GM18505 (cell line): ENCODE results near the gene ANO2.

ENCODE experiments used
- ATAC-seq: cut with Tn5 transposase; IDR thresholded peaks from one replicate; pipeline ENCODE4 v1.9.1; 2021; ENCODE audit not compliant: unreplicated experiment
- POLR2A ChIP-seq: IDR thresholded peaks from 4 replicates; pipeline ENCODE4 v1.6.1; 2011; ENCODE audit warnings: borderline replicate concordance; ENCODE audit not compliant: insufficient read depth, insufficient read length; ENCODE audit errors: extremely low read depth

Gene ANO2

DNA sequence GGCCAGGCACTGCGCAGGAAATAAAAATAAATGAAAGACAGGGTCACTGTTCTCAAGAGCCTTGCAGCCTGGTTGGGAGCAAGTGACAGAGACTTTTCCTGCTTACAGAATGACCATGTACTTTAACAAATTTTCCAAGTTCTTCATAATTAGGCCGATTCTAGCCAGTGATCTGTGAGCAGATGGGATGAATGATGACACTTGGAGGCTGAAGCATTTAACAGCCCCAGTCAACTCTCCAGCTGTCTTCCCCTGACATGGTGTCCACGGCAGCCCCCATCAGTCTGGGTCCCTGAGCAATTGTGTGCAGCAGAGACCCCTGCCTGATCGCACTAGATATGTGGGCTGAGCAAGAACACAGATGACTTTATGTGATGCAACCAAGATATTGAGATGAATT lies 314.3 kb downstream of the ANO2 start:
- TF ChIP-seq POLR2A: no peak
- ATAC-seq: no peak

DNA sequence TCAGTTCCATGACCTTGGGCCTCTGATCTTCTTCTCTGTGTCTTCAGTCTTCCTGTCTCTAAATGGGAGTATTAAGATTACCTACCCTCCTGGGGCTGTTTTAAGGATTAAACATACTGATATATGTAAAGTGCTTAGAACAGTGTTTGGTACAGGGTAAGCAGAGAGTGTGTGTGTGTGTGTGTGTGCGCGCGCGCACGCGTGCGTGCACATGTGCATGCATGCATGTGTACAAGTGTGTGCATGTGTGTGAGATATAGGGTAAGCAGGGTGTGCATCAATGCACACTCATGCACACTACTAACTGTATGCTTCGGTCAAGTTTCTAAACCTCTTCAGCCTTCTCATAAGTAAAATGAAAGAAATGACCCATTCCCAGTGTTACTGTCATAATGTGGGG lies 316.6 kb downstream of the ANO2 start:
- TF ChIP-seq POLR2A: no peak

DNA sequence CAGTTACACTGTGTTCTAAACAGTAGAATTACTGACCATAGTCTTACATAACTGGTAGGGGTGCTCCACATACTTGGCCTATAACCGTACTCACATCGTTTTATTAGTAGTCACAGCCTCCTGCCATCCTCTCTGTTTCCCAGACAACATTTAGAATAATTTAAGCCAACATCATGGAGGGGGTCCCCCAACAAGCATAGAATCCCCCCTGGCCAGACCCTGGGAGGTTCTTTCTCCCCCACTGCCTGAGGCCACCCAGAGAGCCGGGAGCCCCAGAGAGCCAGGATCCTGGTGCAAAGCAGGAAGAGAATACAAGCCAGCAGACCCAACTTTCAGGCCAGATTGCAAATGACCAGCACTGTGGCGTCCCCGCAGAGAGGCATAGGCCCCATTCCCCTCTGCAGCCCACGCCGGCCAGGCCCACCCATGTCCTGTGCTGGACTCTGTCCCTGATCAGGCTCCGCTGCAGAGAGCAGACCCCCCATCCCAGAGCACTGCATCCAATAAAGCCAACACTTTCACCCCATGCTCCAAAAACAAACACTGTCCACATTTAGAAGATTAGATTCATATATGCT lies 317.9 kb downstream of the ANO2 start:
- TF ChIP-seq POLR2A: no peak
- no peak for ATAC-seq

More for the DNA sequence above, 316.6 kb downstream of the ANO2 start:
- no peak for ATAC-seq

GRCh38 chr12:5626151-5626550 lies 318.9 kb downstream of the ANO2 start:
- TF ChIP-seq POLR2A: no peak
- ATAC-seq: no peak

DNA sequence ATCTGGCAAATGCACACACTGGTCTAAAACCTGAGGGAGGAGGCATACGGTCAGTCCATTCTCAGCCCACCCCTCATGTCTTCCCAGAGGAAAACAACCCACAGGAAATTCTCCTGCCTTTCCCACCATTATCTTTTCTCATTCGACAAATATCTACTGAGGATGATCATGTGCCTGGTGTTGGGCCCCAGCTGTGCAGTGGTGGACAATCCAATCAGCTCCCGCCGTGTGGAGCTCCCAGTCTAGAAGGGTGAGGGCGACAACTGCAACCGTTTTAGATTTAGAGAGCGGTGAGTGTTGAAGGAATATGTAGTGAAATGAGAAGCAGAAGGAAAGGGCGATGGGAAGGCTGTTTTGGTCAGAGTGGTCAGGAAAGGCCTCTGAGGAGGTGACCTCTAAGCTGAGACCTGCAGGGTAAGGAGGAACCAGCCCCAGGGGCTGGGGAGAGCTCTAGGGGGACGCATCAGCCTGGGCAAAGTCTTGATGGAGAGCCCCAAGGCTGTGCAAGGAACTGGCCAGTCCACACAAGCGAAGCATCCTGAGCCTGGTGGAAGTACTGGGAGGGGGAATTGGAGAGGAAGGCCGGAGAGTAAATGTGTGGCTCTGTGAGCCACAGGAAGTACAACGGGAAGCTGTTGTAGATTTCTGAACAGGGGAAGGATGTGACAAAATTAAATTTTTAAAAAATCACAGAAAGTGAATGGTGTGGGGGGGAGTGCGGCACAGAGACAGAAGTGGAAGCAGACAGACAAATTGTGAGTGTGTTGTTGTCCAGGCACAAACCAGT lies 320.4 kb downstream of the ANO2 start:
- no peak for ATAC-seq
- no peak for TF ChIP-seq POLR2A

GRCh38 chr12:5623411-5623810 lies 321.6 kb downstream of the ANO2 start:
- no peak for ATAC-seq
- TF ChIP-seq POLR2A: no peak

DNA sequence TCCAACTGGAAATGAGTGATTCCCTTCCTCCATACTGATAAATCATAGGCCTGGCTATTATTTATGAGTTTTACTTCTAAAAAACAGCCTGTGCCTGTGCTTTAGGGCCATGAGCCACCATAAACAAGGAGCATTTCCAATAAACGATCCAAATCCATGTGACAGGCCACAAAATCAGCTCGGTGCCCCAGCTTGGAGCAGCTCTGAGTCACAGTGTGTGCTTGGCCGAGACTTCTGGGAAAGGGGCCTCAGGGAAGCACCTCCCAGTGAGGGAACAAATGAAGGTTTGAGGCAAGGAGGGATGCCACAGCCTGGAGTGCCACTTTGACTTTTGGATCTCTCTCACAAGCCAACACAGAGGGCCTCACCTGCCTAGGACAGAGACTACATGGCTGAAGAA lies 322.8 kb downstream of the ANO2 start:
- no peak for ATAC-seq
- TF ChIP-seq POLR2A: no peak

GRCh38 chr12:5621329-5621728 lies 323.7 kb downstream of the ANO2 start:
- ATAC-seq: no peak
- no peak for TF ChIP-seq POLR2A

- ATAC-seq: no peak
Measured at GRCh38 chr12:5620896-5621295, 324.2 kb downstream of the ANO2 start.

DNA sequence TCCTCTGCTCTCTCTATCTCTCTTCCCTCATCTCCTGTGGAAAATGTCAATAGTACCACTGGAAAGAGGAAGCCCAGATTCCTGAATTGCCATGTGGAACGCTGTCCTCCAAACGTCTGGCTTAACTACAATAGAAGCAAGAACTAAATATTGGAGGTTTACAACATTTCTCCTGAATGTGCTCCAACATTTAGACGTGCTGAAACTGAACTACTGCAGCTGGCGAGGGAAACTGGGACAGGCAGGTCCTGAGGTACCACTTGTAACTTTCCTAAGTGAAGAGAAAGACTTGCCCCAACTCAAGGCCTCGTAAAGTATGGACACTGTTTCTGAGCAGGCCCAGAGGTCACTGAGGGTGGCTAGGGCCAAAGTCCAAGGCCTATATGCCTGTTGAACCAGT lies 325.4 kb downstream of the ANO2 start:
- no peak for ATAC-seq
- no peak for TF ChIP-seq POLR2A

More at GRCh38 chr12:5620896-5621295, 324.2 kb downstream of the ANO2 start:
- no peak for TF ChIP-seq POLR2A

DNA sequence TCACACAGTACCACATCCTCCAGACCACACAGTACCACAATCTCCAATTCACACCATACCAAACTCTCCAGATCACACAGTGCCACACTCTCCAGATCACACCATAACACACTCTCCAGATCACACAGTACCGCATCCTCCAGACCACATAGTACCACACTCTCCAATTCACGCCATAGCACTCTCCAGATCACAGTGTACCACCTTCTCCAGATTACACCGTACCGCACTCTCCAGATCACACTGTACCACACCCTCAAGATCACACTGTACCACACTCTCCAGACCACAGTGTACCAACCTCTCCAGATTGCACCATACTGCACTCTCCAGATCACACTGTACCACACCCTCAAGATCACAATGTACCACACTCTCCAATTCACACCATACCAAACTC lies 328.2 kb downstream of the ANO2 start:
- ATAC-seq: no peak
- no peak for TF ChIP-seq POLR2A

DNA sequence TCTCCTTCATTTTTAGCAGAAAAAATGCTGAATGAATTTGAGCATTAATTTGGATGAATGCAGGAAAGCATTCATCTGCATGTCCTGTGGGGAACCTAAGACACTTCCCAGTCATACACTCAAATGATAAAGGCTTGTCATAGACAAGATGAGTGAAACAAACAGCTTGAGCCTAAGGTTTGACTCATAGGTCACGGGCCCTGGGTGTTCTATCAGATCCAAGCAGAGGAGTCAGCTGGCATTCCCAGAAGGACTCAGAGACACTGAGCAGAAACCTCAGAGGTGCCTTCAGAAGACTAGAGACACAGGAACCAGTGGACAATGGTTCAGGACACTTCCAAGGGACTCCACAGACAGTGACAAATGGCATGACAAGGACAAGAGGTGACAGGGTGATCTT lies 329.3 kb downstream of the ANO2 start:
- TF ChIP-seq POLR2A: no peak
- ATAC-seq: no peak

GRCh38 chr12:5614256-5614655 lies 330.8 kb downstream of the ANO2 start:
- no peak for TF ChIP-seq POLR2A

More at GRCh38 chr12:5614256-5614655, 330.8 kb downstream of the ANO2 start:
- no peak for ATAC-seq
